K562 (cell line): ENCODE results near the gene ZC3H7B. TPM values are rescaled to one million over a fixed set of nuclear protein-coding genes. Genes with fewer than 3 reads are reported as not detected.
A peak's percentile ranks its signal among the peaks of the same experiment; 100 is the strongest.

ENCODE experiments used
- CGGBP1 ChIP-seq: fragments of 250-450 bp; sonication (Bioruptor Pico); IDR thresholded peaks from 2 replicates; pipeline ENCODE4 v1.9.0; 2021; ENCODE audit warnings: mild to moderate bottlenecking
- EGR1 ChIP-seq: fragments of 450-650 bp; conservative IDR thresholded peaks from 2 replicates; pipeline ENCODE4 v1.6.1; 2017; ENCODE audit warnings: mild to moderate bottlenecking
- GATAD2B ChIP-seq: fragments of 450-650 bp; IDR thresholded peaks from 2 replicates; pipeline ENCODE4 v1.6.1; 2017; ENCODE audit warnings: mild to moderate bottlenecking, borderline replicate concordance
- MGA ChIP-seq: fragments of 450-650 bp; IDR thresholded peaks from 2 replicates; pipeline ENCODE4 v1.6.1; 2016; ENCODE audit warnings: mild to moderate bottlenecking, moderate library complexity
- VEZF1 ChIP-seq: fragments of 200-800 bp; sonication (Bioruptor generic); IDR thresholded peaks from 2 replicates; pipeline ENCODE4 v1.6.1; 2017; ENCODE audit warnings: missing genetic modification characterization, missing compliant biosample characterization
- polyA plus RNA-seq, 8 experiments: library from polyadenylated mRNA; depleted of rRNA in 4 of 8; stranded (reverse) in 5 of 8; unstranded in 3 of 8; fragments of >200 nt; fragmentation: Nextera tagmentation in 2 of 8; fragmentation: Illumina TruSeq in 1 of 8; extraction: Ambion mirVana in 2 of 8; extraction: Trizol in 1 of 8; gene quantifications; 2 replicates each; pipeline versions ENCODE4 v1.2.1 to v1.2.3, GENCODE V29; 2011 to 2014; ENCODE audit warnings: inconsistent platforms in 1 of 8, missing spikeins in 1 of 8
- total RNA-seq, 7 experiments: library from RNA; depleted of rRNA in 6 of 7; stranded (reverse); fragments of >200 nt in 6 of 7; fragmentation: Illumina TruSeq in 2 of 7; extraction: Trizol in 2 of 7; gene quantifications; 2 replicates each; pipeline versions ENCODE4 v1.2.1 to v1.2.3, GENCODE V29; 2011 to 2021; ENCODE audit warnings: low replicate concordance in 1 of 7

Gene ZC3H7B
- total and polyA plus RNA-seq, 9 of the 15 experiments (the other 6 are each of a cell fraction or from before 2014, with no cell fraction given), result 0.07 to 49.8 (median 26.8) TPM

- TF ChIP-seq MGA (peak; percentile 73), GATAD2B (no peak), CGGBP1 (CRISPR knock-in tag) (no peak), EGR1 (peak; percentile 93), VEZF1 (CRISPR knock-in tag) (peak; percentile 75)
Measured at GRCh38 chr22:41367039-41367679, 65.8 kb downstream of the ZC3H7B start (continued).
